Upper lobe of right lung (tissue), 1 donor: ENCODE results near the gene HIVEP3. TPM values are rescaled to one million over a fixed set of nuclear protein-coding genes. Genes with fewer than 3 reads are reported as not detected.

Experiments
- ATAC-seq: fragments of 200-7000 bp; cut with Tn5 transposase; one replicate; pipeline ENCODE4 v1.9.1; 2020; ENCODE audit warnings: mild to moderate bottlenecking, moderate library complexity
- DNase-seq: peaks from one replicate; pipeline ENCODE4 v3.0.0-alpha.2; 2020
- H3K27ac ChIP-seq: fragments of 200-600 bp; one replicate; pipeline ENCODE4 v1.8.0; 2022
- H3K27me3 ChIP-seq: fragments of 200-600 bp; one replicate; pipeline ENCODE4 v1.8.0; 2022; ENCODE audit warnings: mild to moderate bottlenecking
- H3K36me3 ChIP-seq: fragments of 200-600 bp; one replicate; pipeline ENCODE4 v1.8.0; 2022
- H3K4me1 ChIP-seq: fragments of 200-600 bp; one replicate; pipeline ENCODE4 v1.8.0; 2022
- H3K4me3 ChIP-seq: fragments of 200-600 bp; one replicate; pipeline ENCODE4 v1.8.0; 2022; ENCODE audit warnings: mild to moderate bottlenecking
- H3K9me3 ChIP-seq: fragments of 200-600 bp; one replicate; pipeline ENCODE4 v1.8.0; 2022
- intact Hi-C: fragments of 100-400 bp; cut with DNase I; formaldehyde crosslinking; loops from one replicate; pipeline ENCODE4 v1.11.0; 2022
- total RNA-seq: library from RNA; stranded (reverse); fragmentation: NEBNext Ultra II Directional; extraction: Animal tissue kit (Norgen Biotek cat#: 25700); gene quantifications from one replicate; pipeline ENCODE4 v1.2.1, GENCODE V29; 2021
- TF ChIP-seq, protein P1 (sequence below): fragments of 200-600 bp; IDR thresholded peaks from one replicate; pipeline ENCODE4 v1.8.0; 2022; ENCODE audit warnings: antibody characterized with exemption
- donor health status: DM: no; HTN: yes; CAD: no; lungs with severe emphysema.

HIVEP3 gene
- total RNA-seq, 1 donor from 2014 or later = 16.6 TPM

DNA sequence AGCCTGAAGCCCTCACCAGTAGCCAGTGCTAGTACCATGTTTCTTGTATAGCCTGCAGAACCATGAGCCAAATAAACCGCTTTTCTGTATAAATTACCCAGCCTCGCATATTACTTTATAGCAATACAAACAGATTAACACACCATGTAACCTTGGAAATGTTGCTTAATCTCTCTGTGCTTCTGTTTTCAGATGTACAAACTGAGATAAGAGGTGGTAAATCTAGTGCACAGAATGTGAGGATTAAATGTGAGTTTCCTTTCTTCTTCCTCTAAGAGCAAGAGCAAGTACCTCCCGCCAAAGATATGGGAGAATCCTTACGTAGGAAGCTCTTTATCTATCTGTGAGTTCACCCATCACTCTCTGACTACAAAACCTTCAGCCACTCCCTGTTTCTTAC is 128.4 kb downstream of the HIVEP3 start:
- intact Hi-C loops = no loop called here
- Histone ChIP-seq H3K27ac (no peak overlapping the region), H3K27me3 (no peaks in the 10 kb centered on the region), H3K9me3 (no peaks in the 10 kb centered on the region), H3K36me3 (no peaks in the 10 kb centered on the region), H3K4me1 (peaks cover 5% of the 10 kb centered on the region), H3K4me3 (no peak overlapping the region)
- TF ChIP-seq, protein P1, sequence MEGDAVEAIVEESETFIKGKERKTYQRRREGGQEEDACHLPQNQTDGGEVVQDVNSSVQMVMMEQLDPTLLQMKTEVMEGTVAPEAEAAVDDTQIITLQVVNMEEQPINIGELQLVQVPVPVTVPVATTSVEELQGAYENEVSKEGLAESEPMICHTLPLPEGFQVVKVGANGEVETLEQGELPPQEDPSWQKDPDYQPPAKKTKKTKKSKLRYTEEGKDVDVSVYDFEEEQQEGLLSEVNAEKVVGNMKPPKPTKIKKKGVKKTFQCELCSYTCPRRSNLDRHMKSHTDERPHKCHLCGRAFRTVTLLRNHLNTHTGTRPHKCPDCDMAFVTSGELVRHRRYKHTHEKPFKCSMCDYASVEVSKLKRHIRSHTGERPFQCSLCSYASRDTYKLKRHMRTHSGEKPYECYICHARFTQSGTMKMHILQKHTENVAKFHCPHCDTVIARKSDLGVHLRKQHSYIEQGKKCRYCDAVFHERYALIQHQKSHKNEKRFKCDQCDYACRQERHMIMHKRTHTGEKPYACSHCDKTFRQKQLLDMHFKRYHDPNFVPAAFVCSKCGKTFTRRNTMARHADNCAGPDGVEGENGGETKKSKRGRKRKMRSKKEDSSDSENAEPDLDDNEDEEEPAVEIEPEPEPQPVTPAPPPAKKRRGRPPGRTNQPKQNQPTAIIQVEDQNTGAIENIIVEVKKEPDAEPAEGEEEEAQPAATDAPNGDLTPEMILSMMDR = no peak
- no peak for ATAC-seq
- DNase-seq = no peak

DNA sequence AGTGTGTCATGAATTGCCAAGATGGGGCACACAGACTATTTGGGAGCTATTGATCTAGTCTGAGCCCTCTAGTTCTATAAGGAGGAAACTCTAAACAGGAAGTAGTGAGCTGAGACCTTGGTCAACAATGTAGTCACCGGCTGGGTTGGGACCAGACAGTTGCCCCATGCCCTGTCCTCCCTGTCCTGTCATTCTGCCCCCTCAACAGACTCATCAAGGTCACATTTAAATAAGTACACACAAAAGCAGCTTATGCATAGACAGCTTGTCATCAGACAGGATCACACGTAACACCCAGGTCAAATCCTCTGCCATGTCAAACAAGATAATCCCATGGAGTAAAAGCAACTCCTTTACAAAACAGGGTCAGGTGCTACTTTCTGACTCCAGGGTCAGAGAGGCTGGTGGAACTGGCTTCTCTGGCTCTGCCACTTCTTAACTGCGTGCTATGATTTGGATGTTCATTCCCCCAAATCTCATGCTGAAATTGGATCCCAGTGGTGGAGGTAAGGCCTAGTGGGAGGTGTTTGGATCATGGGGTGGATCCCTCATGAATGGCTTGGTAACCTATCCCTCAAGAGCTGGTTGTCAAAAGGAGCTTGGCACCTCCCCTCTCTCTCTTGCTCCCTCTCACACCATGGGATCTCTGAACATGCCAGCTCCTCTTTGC is 128.9 kb downstream of the HIVEP3 start:
- intact Hi-C loops = no loop called here
- Histone ChIP-seq H3K9me3 (no peaks in the 10 kb centered on the region), H3K4me3 (no peak overlapping the region), H3K36me3 (no peaks in the 10 kb centered on the region), H3K27ac (no peak overlapping the region), H3K27me3 (no peaks in the 10 kb centered on the region), H3K4me1 (peaks cover 7% of the 10 kb centered on the region)
- ATAC-seq (peak; percentile 72), DNase-seq (no peak)
- TF ChIP-seq, protein P1 = no peak

DNA sequence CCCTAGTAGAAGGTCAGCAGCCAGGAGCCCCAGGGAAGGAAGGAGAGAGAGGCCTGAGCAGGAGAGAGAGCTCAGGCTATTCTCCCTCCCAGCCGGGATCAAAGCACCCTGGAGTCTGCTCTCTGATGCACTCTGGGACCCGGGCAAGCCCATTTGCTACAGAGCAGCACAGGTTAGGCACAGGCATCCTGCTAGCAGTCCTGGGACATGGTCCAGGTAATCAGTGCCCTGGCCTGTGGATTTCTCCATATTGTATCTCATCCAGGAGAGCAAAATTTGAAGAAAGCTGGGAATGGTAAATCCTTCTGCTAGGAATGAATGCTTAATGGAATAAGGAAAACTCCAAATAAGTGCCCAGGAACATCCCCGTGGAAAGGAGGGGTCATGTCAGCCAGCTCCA is 130.3 kb downstream of the HIVEP3 start:
- TF ChIP-seq, protein P1 = no peak
- no peaks in the 10 kb centered on the region for H3K36me3 ChIP-seq
- intact Hi-C loops = no loop called here
- no peaks in the 10 kb centered on the region for H3K9me3 ChIP-seq
- H3K27me3 ChIP-seq = no peaks in the 10 kb centered on the region
- H3K4me3 ChIP-seq = no peak overlapping the region
- ATAC-seq (no peak), DNase-seq (no peak)
- no peak overlapping the region for H3K27ac ChIP-seq
- peaks cover 11% of the 10 kb centered on the region for H3K4me1 ChIP-seq

DNA sequence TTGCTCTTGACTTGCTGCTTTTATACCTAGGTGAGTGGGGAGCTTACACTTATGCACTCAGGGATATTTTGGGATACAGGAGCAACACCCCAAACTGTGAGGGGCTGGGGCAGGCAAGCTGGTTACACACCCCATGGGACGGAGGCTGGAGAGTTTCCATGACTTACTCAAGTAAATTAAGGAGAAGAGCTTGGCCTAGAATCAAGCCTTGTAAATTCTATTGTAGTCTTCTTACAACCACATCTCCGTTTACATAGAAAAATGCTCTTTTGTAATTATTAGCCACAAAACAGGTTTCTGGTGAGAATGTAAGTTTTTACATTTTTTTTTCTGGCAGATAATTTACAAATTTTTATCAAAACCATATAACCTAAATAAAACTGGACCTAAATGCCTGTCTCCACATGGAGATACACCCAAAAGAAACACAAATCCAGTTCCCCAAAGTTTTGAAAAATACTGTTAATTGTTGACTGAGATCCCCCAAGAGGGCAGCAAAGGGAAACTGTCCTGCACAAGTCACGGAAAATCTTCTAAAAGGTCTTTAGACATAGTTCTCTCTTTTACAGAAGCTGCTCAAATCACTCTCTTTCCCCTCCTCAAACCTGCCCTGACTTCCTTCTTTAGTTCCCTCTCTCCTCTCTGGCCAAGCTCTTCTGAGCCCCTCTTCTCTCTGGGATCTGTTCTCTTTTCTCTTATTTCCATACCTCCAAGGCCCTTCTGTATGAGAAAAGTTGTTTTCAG is 134.0 kb downstream of the HIVEP3 start:
- ATAC-seq (no peak), DNase-seq (no peak)
- no peaks in the 10 kb centered on the region for H3K27me3 ChIP-seq
- peaks cover 6% of the 10 kb centered on the region for H3K4me1 ChIP-seq
- intact Hi-C loops = no loop called here
- H3K9me3 ChIP-seq = no peaks in the 10 kb centered on the region
- TF ChIP-seq, protein P1 = no peak
- H3K36me3 ChIP-seq = no peaks in the 10 kb centered on the region
- H3K4me3 ChIP-seq = no peak overlapping the region
- no peak overlapping the region for H3K27ac ChIP-seq

DNA sequence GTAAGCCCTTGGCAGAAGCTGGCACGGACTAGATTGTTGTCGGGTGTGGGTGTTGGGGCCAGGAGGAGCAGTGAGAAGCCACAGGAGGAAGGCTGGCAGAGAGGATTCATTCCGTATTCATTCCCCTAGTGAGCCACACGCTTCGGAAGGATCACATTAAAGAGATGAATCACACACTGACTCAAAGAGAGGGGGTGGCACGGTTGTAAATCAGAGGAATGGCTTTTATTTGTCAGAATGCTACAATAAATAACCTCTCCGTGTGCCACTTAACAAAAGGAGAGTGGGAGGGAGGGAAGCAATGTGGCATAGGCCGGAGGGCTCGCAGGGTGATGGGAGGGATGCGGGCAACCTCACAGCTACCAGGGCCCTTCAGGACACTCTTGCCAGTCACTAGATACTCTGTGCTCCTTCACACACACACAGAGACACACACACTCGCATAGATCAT is 135.5 kb downstream of the HIVEP3 start:
- Histone ChIP-seq H3K27ac (no peak overlapping the region), H3K36me3 (no peaks in the 10 kb centered on the region), H3K4me1 (peaks cover 6% of the 10 kb centered on the region), H3K4me3 (no peak overlapping the region), H3K9me3 (no peaks in the 10 kb centered on the region), H3K27me3 (no peaks in the 10 kb centered on the region)
- TF ChIP-seq, protein P1 = no peak
- no peak for DNase-seq
- intact Hi-C loops = no loop called here
- ATAC-seq = peak; percentile 46
